Daoy (cell line): ENCODE measurements around the gene KHDRBS2. TPM values are rescaled to one million over a fixed set of nuclear protein-coding genes. Genes with fewer than 3 reads are reported as not detected.

Source experiments
- DNase-seq: peaks from one replicate; pipeline ENCODE4 v3.0.0-alpha.2; 2015; ENCODE audit warnings: low read depth
- total RNA-seq: library from RNA; depleted of rRNA; stranded (reverse); fragments of >200 nt; shearing (Covaris generic); gene quantifications from 2 replicates; pipeline ENCODE4 v1.2.3, GENCODE V29; 2014

Gene KHDRBS2
- total RNA-seq, 1 experiment from 2014 or later = not detected

- DNase-seq = no peak
Measured at GRCh38 chr6:62035952-62036351, 250.1 kb downstream of the KHDRBS2 start.

- DNase-seq = no peak
Measured at GRCh38 chr6:62013719-62014118, 272.3 kb downstream of the KHDRBS2 start.

- DNase-seq = no peak
Measured at GRCh38 chr6:62009445-62009844, 276.6 kb downstream of the KHDRBS2 start.

DNA sequence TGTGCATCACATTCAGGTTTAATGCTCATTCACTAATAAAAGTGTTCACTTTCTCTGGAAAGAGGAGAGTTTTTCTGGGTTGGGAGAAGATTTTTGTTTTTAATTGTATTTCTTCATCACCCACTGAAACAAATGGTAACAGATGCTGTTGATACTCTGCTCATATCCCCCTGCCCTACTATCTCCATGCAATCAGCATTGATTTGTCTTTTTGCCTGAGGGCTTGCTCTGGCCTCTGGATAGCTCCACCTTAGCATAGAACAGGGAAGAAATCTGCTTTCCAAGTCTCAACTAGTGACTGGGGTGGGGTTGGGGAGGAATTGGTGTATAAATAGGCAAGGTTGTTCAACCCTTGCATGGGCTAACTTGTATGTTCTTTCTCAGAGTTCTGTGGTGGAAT, 296.4 kb downstream of the KHDRBS2 start:
- DNase-seq = no peak

GRCh38 chr6:61980622-61981021, 305.4 kb downstream of the KHDRBS2 start:
- DNase-seq = no peak

GRCh38 chr6:61977947-61978346, 308.1 kb downstream of the KHDRBS2 start:
- no peak for DNase-seq

GRCh38 chr6:61977099-61977498, 308.9 kb downstream of the KHDRBS2 start:
- DNase-seq = no peak

- no peak for DNase-seq
Measured at GRCh38 chr6:61959196-61959595, 326.8 kb downstream of the KHDRBS2 start.

- DNase-seq = no peak
Measured at GRCh38 chr6:61953851-61954250, 332.2 kb downstream of the KHDRBS2 start.

GRCh38 chr6:61951586-61951985, 334.4 kb downstream of the KHDRBS2 start:
- no peak for DNase-seq

DNA sequence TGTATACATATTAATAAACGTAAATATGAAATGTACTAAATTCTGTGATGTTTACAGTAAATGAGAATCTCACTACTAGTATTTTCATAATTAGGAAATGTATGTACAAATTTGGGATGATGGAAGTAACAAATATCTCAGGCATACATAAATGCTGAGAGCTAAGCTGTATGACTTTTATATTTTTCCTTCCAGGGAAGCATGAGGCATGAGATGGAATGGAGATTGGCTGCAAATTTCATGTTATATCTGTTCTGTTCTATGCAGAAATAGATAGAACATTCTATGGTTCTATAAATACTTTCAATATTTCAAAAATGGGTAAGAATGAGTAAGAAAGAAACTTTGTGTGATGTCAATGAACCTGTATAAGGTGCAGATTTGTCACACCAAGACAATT, 335.2 kb downstream of the KHDRBS2 start:
- no peak for DNase-seq

DNA sequence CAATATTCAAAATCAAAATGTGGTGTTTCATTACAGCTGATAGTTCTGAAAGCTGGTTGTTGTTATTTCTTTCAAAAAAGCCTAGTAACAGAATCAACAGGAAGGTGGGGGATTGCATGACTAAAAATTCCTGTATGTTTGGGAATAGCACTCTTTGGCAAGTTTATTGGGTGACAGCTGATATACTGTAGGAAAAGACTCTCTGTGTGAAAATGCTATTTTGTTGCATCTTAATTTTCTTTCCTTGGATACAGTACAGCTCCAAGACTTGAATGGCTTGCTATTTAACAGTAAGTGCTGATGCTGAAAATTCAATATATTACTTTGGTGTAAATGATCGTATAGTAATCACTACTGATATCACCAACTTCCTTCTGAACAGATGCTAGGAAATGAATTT, 336.1 kb downstream of the KHDRBS2 start:
- no peak for DNase-seq

GRCh38 chr6:61949161-61949560, 336.9 kb downstream of the KHDRBS2 start:
- no peak for DNase-seq

DNA sequence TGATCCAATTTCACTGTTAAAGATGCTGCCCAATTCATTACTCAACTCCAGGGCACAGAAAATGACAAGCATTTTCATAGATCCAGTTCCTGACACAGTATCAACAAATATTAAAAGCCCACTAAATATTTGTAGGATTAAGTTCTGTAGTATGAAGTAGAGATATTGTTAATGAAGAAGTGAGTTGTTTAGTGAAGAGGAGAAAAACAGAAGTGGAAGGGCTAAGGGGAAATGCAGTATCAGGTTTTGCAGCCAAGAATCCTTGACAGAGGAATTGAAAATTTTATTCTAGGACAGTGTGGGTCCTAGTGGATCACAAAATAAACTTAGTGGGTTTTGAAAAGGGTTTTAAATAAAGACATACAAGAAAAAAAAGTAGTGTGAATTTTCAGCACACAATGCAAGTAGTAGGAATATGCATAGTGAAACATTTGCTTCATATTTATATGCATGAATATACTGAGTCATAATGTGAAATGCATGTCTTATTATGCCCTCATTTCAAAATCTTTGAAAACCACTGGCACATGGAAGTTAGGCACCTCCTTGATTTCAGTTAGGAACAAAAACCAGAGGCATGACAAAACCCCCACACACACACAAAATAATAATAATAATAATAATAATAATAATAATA, 338.6 kb downstream of the KHDRBS2 start:
- DNase-seq = no peak

- DNase-seq = no peak
Measured at GRCh38 chr6:61940919-61941318, 345.1 kb downstream of the KHDRBS2 start.

DNA sequence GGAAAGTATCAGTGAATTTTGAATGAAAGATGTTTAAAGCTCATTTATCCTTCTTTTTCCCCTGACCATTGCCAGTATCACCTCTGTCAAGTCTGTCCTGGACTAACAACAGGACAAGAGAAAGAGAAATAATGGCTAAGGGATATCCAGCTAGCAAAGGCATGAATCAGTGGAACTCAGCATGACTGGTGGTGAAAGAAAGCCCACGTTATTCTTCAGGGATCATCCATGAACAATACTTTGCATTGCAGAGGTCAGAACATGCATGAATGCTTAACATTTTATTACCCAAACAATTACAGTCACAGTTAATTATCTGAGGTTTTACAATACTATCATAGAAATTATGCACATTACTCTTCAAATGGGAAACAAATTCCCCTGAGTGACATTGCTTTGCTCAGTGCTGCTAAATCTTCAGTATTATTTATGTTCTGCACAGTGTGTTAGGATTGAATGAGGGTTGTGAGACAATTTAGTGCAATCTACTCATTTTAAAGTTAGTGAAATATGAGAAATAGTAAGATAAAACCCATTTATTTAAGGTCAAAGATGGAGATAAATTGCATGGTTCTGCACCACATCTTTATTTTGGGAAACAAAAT, 350.7 kb downstream of the KHDRBS2 start:
- DNase-seq = no peak

GRCh38 chr6:61909486-61909885, 376.5 kb downstream of the KHDRBS2 start:
- DNase-seq = no peak

DNA sequence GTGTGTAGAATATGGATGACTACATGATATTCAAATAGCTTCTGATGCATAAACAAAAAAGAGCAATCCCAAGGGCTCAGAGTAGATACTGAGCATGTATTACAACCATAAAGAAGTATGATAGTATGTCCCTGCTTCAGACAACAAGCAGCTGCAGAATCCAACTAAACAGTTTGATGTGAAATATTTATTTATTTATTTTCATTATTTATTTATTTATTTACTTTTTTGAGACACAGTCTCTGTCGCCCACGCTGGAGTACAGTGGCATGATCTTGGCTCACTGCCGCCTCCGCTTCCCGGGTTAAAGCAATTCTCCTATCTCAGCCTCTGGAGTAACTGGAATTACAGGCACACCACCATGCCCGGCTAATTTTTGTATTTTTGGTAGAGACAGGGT, 384.3 kb downstream of the KHDRBS2 start:
- no peak for DNase-seq

- DNase-seq = no peak
Measured at GRCh38 chr6:61894536-61894935, 391.5 kb downstream of the KHDRBS2 start.

DNA sequence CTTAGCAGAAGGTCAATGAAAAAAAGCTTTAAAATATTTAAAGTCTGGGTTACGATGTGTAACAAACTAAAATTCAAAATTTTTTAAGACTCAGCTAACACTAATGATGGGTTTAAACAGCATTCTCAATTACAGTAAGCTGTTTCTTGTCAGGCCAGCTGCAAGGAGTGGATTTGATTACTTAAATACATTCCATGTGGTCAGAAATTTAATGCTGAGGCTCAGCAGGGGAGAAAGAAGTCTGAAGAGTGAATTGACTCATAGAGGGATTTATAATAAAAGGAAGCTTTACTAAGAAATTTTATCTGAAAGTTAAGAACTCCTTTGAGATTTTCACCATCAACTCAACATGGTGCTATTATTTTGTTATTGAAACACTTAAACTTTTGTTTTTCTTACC, 398.6 kb downstream of the KHDRBS2 start:
- DNase-seq = no peak

DNA sequence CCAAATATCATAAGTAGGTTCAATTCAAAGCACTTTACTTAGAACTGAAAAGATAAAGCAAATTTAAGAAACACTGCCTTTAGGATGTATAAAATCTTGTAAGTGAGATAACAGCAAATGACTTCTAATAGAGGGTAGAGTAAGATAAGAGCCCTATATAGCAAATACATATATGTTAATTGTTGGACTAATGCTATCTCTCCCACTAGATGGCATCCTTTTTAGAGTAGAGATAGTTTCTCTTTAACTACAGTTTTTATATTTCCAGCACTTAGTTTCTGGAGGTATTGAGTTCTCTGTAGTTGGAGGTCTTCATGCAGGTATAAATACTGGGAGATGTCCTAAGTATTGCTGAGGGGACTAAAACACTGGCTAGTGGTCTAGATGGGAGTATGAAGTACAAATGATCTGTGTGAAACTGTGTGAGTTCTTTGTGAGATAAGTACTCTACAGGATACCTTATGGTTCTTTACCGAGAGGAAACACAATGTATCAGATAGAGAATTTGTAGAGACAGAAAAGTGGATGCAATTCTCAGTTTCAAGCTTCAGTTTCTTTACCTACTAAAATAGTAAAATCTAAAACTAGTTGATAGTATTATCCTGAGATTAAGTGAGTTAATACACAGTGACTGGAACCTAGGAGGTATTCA, 399.3 kb downstream of the KHDRBS2 start:
- DNase-seq = no peak

- no peak for DNase-seq
Measured at GRCh38 chr6:61869632-61870400, 416.2 kb downstream of the KHDRBS2 start.
